Omental fat pad (tissue), 4 donors: ENCODE data around the gene NPAS3. TPM values are rescaled to one million over a fixed set of nuclear protein-coding genes. Genes with fewer than 3 reads are reported as not detected.

ENCODE experiments used
- ATAC-seq: fragments of 150-250 bp; one replicate; pipeline ENCODE4 v1.9.1; 2016; ENCODE audit warnings: mild to moderate bottlenecking, moderate library complexity; ENCODE audit not compliant: low FRiP score
- DNase-seq: peaks from one replicate; pipeline ENCODE4 v3.0.0-alpha.2; 2019; ENCODE audit warnings: low spot score
- CTCF ChIP-seq, 3 donors: fragments of 450-650 bp; IDR thresholded peaks; one replicate each; pipeline ENCODE4 v1.5.1; 2016 to 2017; ENCODE audit warnings: antibody characterized with exemption in 3 of 3, mild to moderate bottlenecking in 3 of 3, moderate library complexity in 2 of 3
- total RNA-seq, 4 donors: library from RNA; depleted of rRNA; stranded (reverse); fragments of >200 nt; gene quantifications; one replicate each; pipeline ENCODE4 v1.1.0, GENCODE V29; 2016

NPAS3 gene
- total RNA-seq, 4 donors from 2014 or later = 0.79 to 6.0 (median 2.5) TPM

- no peak for ATAC-seq
- no peak for TF ChIP-seq CTCF (IDR thresholded peaks at IDR 0.05)
- DNase-seq = no peak
These were observed 573.4 kb downstream of the NPAS3 start for GRCh38 chr14:33511851-33512640.

GRCh38 chr14:33515441-33515840 lies 576.8 kb downstream of the NPAS3 start:
- ATAC-seq = no peak
- no peak for TF ChIP-seq CTCF (IDR thresholded peaks at IDR 0.05)

GRCh38 chr14:33515899-33516298 lies 577.2 kb downstream of the NPAS3 start:
- no peak for TF ChIP-seq CTCF (IDR thresholded peaks at IDR 0.05)
- ATAC-seq = no peak

More at GRCh38 chr14:33515441-33515840, 576.8 kb downstream of the NPAS3 start:
- no peak for DNase-seq

GRCh38 chr14:33516898-33517436 lies 578.3 kb downstream of the NPAS3 start:
- ATAC-seq (no peak), DNase-seq (no peak)
- TF ChIP-seq CTCF (IDR thresholded peaks at IDR 0.05) = no peak

More at GRCh38 chr14:33515899-33516298, 577.2 kb downstream of the NPAS3 start:
- DNase-seq = no peak

- DNase-seq = no peak
- TF ChIP-seq CTCF (IDR thresholded peaks at IDR 0.05) = no peak
- ATAC-seq = no peak
These were observed 582.5 kb downstream of the NPAS3 start for GRCh38 chr14:33521192-33521591.

GRCh38 chr14:33524244-33524643 lies 585.6 kb downstream of the NPAS3 start:
- DNase-seq = no peak
- no peak for ATAC-seq
- TF ChIP-seq CTCF (IDR thresholded peaks at IDR 0.05) = no peak

GRCh38 chr14:33525626-33526025 lies 586.9 kb downstream of the NPAS3 start:
- peak; percentile 37 for ATAC-seq
- no peak for TF ChIP-seq CTCF (IDR thresholded peaks at IDR 0.05)
- DNase-seq = no peak
